ENCODE data around the gene ZFYVE28.

ZFYVE28 gene

GRCh38 chr4:2322841-2323240 lies 95.6 kb downstream of the ZFYVE28 start:
- DNase-seq = no peak

- DNase-seq = no peak
Measured at GRCh38 chr4:2322227-2322626, 96.2 kb downstream of the ZFYVE28 start.

GRCh38 chr4:2321279-2322196 lies 96.9 kb downstream of the ZFYVE28 start:
- DNase-seq = no peak

- no peak for DNase-seq
Measured at GRCh38 chr4:2320746-2321145, 97.7 kb downstream of the ZFYVE28 start.

GRCh38 chr4:2320152-2320551 lies 98.3 kb downstream of the ZFYVE28 start:
- DNase-seq = peak; percentile 15

GRCh38 chr4:2318885-2319284 lies 99.6 kb downstream of the ZFYVE28 start:
- no peak for DNase-seq

GRCh38 chr4:2318476-2318875 lies 100.0 kb downstream of the ZFYVE28 start:
- DNase-seq = no peak

- no peak for DNase-seq
Measured at GRCh38 chr4:2313366-2313765, 105.1 kb downstream of the ZFYVE28 start.

- no peak for DNase-seq
Measured at GRCh38 chr4:2306773-2307410, 111.6 kb downstream of the ZFYVE28 start.

GRCh38 chr4:2305766-2306501 lies 112.5 kb downstream of the ZFYVE28 start:
- no peak for DNase-seq

- no peak for DNase-seq
Measured at GRCh38 chr4:2304877-2305561, 113.4 kb downstream of the ZFYVE28 start.

- DNase-seq = no peak
Measured at GRCh38 chr4:2304321-2304876, 114.0 kb downstream of the ZFYVE28 start.

GRCh38 chr4:2303686-2304320 lies 114.6 kb downstream of the ZFYVE28 start:
- DNase-seq = no peak

- DNase-seq = no peak
Measured at GRCh38 chr4:2303121-2303685, 115.2 kb downstream of the ZFYVE28 start.

- DNase-seq = no peak
Measured at GRCh38 chr4:2302387-2303119, 115.9 kb downstream of the ZFYVE28 start.

- no peak for DNase-seq
Measured at GRCh38 chr4:2301806-2302205, 116.6 kb downstream of the ZFYVE28 start.

- DNase-seq = no peak
Measured at GRCh38 chr4:2301225-2301642, 117.2 kb downstream of the ZFYVE28 start.

GRCh38 chr4:2300431-2301224 lies 117.8 kb downstream of the ZFYVE28 start:
- DNase-seq = no peak

- no peak for DNase-seq
Measured at GRCh38 chr4:2299794-2300193, 118.7 kb downstream of the ZFYVE28 start.

- DNase-seq = no peak
Measured at GRCh38 chr4:2298532-2298991, 119.9 kb downstream of the ZFYVE28 start.

Measured in CD4-positive, alpha-beta T cell treated with Interleukin-10 for 1 hour (primary cell).